ENCODE data around the gene CDH23. TPM values are rescaled to one million over a fixed set of nuclear protein-coding genes. Genes with fewer than 3 reads are reported as not detected.

CDH23 gene
- total RNA-seq, 6 donors from 2014 or later = 4.7 to 29.3 (median 10.4) TPM

- no peak overlapping the region for H3K4me3 ChIP-seq
- no peaks in the 10 kb centered on the region for H3K4me1 ChIP-seq
- no peaks in the 10 kb centered on the region for H3K36me3 ChIP-seq
- WGBS, 2 donors = 78 to 87% methylated on average over 5 of the region's 5 CpGs
- no peak overlapping the region for H3K27ac ChIP-seq
- DNase-seq (no peak), ATAC-seq (ENCODE audit: low FRiP score in 2 of 2) (no peak)
- H3K27me3 ChIP-seq = no peaks in the 10 kb centered on the region
- TF ChIP-seq POLR2AphosphoS5 (IDR thresholded peaks at IDR 0.05) (no peak), CTCF (IDR thresholded peaks at IDR 0.05) (no peak), POLR2A (IDR thresholded peaks at IDR 0.05) (no peak), EP300 (IDR thresholded peaks at IDR 0.05) (no peak)
- peaks cover 0 to 3% (median 0%) of the 10 kb centered on the region in 4 donors for H3K9me3 ChIP-seq
Measured at GRCh38 chr10:71659111-71659634, 262.5 kb downstream of the CDH23 start.

GRCh38 chr10:71659737-71660136 lies 263.0 kb downstream of the CDH23 start:
- H3K4me1 ChIP-seq = no peaks in the 10 kb centered on the region
- TF ChIP-seq POLR2A (IDR thresholded peaks at IDR 0.05) = no peak
- no peak for TF ChIP-seq EP300 (IDR thresholded peaks at IDR 0.05)
- no peak for TF ChIP-seq CTCF (IDR thresholded peaks at IDR 0.05)
- TF ChIP-seq POLR2AphosphoS5 (IDR thresholded peaks at IDR 0.05) = no peak
- ATAC-seq (ENCODE audit: low FRiP score in 2 of 2) (no peak), DNase-seq (no peak)
- 87 to 88% methylated on average over 10 of the region's 10 CpGs for WGBS, 2 donors
- no peaks in the 10 kb centered on the region for H3K36me3 ChIP-seq
- no peaks in the 10 kb centered on the region for H3K27me3 ChIP-seq
- no peak overlapping the region for H3K4me3 ChIP-seq
- H3K27ac ChIP-seq = no peak overlapping the region
- peaks cover 0 to 3% (median 0%) of the 10 kb centered on the region in 4 donors for H3K9me3 ChIP-seq

- ATAC-seq (ENCODE audit: low FRiP score in 2 of 2) (no peak), DNase-seq (no peak)
- WGBS, 2 donors = 73 to 74% methylated on average over 4 of the region's 4 CpGs
- no peaks in the 10 kb centered on the region for H3K27me3 ChIP-seq
- no peak overlapping the region for H3K4me3 ChIP-seq
- no peak overlapping the region for H3K27ac ChIP-seq
- TF ChIP-seq POLR2A (IDR thresholded peaks at IDR 0.05) = no peak
- TF ChIP-seq EP300 (IDR thresholded peaks at IDR 0.05) = no peak
- TF ChIP-seq CTCF (IDR thresholded peaks at IDR 0.05) = no peak
- TF ChIP-seq POLR2AphosphoS5 (IDR thresholded peaks at IDR 0.05) = no peak
- H3K9me3 ChIP-seq = peaks cover 0 to 3% (median 0%) of the 10 kb centered on the region in 4 donors
- H3K36me3 ChIP-seq = no peaks in the 10 kb centered on the region
- no peaks in the 10 kb centered on the region for H3K4me1 ChIP-seq
Measured at GRCh38 chr10:71660313-71660712, 263.6 kb downstream of the CDH23 start.

DNA sequence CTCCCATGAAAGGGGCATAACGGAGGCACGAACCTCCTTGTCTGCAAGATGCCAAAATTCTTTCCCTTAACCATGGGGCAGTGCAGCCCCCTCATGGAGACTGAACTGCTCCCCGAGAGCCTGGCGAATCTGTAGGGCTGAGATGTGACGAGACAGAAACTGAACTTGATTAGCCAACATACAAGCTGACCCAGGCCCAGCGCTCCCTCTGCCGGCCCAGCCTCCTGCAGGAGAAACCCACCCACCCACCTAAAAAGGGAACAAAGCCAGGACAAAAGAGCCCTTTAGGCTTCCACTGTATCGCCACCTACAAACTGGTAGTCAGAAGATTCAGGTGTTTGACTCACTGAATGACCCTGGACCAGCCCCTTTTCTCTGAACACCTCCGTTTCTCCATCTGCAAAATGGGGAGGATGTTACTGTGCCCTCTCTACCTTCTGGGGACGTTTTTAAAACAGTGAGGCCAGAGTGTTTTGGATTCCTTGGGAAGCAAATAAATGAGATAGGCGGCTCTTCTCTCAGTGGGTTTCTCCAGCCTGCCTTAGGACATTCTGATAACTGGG lies 264.4 kb downstream of the CDH23 start:
- 77 to 79% methylated on average over 11 of the region's 11 CpGs for WGBS, 2 donors
- Histone ChIP-seq H3K27me3 (no peaks in the 10 kb centered on the region), H3K27ac (no peak overlapping the region), H3K9me3 (peaks cover 0 to 3% (median 0%) of the 10 kb centered on the region in 4 donors), H3K4me1 (peaks cover 0 to 2% (median 0%) of the 10 kb centered on the region in 4 donors), H3K36me3 (no peaks in the 10 kb centered on the region), H3K4me3 (no peak overlapping the region)
- TF ChIP-seq POLR2A (IDR thresholded peaks at IDR 0.05) = no peak
- no peak for TF ChIP-seq EP300 (IDR thresholded peaks at IDR 0.05)
- TF ChIP-seq CTCF (IDR thresholded peaks at IDR 0.05) = no peak
- TF ChIP-seq POLR2AphosphoS5 (IDR thresholded peaks at IDR 0.05) = no peak
- DNase-seq (no peak), ATAC-seq (ENCODE audit: low FRiP score in 2 of 2) (no peak)

All from upper lobe of left lung (tissue), 6 donors.